ENCODE results near the gene SOX15.
"Not testable (repeated sequence)": the region's sequence is repeated elsewhere in the genome, so short reads cannot be mapped to it uniquely, and the experiment has no call there.

SOX15 gene

DNA sequence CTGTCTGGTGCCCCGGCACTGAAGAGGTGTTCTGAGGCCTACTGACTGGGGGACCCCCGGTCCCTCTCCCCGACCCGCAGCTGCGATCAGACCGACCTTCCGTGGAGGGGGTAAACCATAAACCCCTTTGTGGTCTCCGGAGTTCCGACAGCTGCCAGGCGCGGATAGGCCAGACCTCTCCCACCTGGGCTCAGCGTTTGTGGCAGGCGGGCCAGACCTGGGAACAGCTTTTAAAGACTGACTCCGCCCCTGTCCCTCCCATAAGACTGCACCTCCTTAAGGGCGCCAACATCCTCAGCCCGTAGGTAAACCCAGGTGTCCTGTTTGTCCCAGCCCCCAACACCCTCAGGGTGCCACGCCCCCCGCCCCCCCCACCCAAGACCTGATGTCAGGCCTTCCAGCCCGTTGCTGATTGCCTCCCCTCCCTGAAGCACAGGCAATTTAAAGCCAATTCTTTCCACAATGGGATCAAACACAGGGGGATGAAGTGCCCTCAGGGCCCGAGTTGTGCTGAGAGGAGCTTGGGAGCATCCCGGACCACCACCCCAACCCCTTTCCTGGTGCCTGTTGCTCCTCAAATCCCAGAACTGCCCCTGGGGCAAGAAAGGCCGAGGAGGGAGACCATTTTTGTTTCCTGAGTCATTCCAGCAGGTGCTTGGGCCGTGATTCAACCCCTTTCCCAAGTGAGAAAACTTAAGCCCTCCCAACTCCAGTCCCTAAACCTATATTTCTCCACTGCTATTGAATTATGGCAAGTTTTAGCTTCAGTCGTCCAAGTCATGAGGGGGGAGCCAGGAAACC lies at the start of gene SOX15:
Gene SOX15 (minus strand): TSS at position 204 of the 801 bp plus-strand sequence. CDS start 418 bp downstream, outside the sequence.
- DNase-seq = no peak

DNA sequence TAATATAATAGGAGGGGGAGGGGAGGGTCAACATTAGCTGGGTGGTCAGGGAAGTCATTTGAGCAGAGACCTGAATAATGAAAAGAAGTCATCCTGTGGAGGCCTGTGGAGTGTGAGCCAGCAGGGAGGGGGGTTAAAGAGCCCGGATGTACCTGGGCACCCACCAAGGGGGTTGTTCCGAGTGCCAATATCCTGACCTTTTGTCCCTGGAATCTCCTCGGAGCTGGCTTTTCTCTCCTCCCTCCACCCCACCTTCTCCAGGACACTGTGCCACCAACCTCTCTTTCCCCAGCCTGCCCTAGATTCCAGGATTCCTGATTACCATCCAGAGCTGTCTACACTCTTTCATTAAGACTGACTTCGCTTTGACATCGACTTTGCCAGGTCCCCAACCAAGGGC lies 46.3 kb upstream of the SOX15 start:
- no peak for DNase-seq

DNA sequence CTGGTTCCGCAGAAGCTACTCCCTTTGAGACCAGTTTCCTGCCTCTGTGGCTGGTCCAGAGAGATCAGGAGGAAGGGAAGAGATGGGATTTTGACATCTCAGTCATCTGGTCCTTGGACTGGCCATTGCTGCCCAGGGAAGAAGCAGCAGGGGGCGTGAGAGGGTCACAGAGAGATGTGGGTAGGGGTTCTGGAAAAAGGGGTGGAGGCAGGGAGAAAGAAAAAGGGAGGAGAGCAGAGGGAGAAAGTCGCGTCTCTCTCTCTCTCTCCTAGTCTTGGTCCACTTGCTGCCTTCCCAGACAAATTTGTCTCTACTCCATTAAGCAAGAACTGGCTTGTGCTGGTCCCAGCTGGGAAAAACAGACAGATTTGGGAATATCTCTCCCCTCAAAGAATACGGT lies 44.5 kb upstream of the SOX15 start:
- DNase-seq = no peak

DNA sequence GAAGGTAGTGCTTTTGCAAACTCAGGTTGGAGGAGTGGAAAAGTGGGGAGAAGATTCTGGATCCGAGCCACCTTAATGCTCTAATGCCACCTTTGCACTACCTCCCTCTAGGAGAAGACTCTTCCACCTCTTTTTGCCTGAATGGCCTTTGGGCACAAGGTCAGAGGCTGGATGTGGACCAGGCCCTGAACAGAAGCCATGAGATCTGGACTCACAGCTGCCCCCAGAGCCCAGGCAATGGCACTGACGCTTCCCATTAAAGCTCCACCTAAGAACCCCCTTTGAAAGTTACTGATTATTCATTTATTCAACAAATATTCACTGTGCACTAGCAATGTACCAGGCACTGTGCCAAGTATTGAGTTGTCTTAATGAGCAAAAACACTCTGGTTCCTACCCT lies 43.2 kb upstream of the SOX15 start:
- DNase-seq = no peak

DNA sequence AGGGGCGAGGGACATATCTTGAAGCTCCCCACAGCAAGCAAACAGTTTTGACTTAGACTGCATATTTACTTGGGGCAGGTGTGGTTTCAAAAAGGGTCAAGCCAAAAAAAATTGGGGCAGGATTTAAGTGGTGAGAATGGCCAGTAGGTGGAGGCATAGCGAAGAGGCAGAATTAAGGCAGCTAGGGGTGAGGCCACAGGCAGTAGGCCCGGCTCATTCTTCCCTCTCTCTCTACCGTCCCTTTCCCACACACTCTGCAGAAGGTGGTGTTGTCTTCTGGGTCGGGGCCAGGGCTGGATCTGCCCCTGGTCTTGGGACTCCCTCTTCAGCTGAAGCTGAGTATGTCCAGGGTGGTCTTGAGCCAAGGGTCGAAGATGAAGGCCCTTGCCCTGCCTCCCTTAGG lies 42.6 kb upstream of the SOX15 start:
- no peak for DNase-seq

DNA sequence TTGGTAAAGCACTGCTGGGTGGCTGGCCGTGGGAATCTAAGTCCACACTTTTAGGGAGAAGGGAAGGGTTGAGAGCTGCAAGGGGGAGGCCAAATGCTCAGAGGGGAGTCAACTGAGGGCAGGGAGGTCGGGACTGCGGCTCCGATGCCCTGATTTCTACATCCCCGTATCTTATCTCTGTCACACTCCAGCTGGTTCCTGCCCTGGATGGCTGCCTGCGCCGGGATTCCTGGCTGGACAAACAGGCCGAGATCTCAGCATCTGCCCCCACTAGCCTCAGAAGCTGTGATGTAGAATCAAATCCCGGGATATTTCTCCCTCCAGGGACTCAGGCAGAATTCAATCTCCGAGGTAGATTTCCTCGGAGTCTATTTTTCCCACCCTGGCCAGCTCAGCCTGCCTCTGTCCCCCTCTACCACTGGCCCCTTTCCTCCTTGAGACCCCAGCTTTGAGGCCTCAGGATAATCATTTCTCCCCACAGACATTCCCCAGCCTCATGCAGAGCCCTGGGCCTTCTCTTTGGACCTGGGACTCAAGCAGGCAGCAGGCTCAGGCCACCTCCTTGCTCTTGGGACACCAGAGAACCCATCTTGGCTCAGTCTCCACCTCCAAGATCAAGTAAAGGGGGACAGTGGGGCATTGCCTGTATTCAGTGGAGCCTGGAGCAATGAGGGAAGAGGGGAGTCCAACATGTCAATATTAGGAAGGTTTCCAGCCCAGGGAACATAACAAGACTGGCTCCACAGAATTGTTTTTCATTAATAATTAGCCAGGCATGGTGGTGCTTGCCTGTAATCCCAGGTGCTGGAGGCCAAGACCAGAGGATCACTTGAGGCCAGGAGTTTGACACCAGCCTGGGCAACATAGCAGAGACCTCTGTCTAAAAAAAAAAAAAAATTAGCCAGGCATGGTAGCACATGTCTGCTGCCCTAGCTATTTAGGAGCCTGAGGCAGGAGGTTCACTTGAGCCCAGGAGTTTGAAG lies 41.8 kb upstream of the SOX15 start:
- DNase-seq = no peak

DNA sequence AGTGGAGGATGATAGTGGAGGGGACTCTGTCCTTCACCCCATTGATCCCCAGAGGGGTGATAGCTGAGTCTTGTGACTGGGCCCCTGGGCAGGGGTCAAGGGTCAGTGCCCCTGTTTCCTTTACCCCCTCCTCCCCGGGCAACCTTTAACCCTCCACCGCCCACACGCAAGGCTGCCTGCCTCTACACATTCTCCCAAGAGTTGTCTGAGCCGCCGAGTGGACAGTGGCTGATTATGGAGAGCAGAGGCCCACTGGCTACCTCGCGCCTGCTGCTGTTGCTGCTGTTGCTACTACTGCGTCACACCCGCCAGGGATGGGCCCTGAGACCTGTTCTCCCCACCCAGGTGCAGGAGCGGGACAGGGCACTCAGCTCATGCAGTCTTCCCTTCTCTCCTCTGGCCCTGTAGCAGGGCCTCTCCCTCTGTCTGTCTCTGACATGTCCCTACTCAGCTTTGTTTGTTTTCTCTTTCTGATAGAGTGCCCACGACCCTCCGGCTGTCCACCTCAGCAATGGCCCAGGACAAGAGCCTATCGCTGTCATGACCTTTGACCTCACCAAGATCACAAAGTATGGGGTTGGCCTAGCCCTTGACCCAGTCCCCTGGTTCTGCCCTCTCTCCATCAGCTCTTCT lies 40.2 kb upstream of the SOX15 start, which contains the start of gene SHBG:
Gene SHBG (plus strand): TSS at position 197 of the 633 bp plus-strand sequence. CDS start 38 bp downstream, at position 235.
- no peak for DNase-seq

DNA sequence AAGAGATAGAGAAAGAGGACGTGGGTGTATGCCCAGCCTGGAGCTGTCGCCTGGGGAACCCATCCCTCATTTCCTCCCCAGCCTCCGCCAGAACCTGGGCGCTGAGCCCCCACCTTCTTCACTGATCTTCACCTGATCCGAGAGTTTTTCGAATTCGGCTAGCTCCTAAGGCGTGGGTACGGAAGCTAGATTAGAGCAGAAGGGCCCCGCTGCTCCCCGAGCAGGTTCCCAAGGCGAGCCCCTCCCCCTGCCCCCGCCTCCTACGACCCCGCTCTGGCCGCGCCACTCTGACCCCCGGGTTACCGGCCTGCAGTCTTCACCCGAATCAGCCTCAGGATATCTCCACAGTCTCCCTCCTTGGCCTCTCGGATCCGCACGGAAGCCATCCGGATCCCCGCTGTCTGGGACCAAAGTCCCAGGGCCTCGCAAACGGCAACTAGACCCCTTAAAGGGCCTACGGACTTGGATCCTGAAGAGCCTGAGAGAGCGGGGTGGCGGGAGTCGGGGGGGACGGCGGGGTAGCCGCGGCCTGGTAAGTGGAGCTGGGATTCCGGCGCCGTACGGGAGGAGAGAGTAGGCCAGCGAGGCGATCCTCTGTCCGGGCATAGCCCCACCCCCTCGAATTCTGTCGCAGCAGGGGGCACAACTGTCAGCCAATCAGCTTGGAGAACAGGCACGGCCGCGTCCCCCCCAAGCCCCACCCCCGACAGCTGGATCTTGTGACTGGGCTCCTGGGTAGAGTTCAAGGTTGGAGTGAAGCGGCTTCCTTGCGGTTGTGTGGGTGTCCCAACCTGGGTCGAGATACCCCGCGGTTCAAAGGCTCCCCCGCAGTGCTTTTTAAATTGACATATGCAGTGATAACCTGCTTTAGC lies 37.6 kb upstream of the SOX15 start, which contains the start of gene SAT2:
Gene SAT2 (minus strand): TSS at position 572 of the 872 bp plus-strand sequence. CDS start 186 bp downstream, at position 386.
- DNase-seq = peak; percentile 82 to 85

DNA sequence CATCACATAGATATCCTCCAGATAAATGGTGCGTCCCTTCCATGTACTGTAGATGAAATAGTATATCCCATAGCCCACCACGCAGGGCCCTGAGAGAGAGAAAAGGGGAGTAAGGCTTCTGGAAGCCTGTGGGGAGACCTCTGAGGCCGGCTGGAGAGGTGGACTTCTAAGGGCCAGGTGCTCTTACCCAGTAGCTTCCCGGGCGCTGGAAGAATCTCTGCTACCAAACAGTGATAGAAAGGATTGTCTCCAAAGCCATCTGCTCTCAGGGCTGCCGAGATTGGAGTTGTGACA lies 37.0 kb upstream of the SOX15 start:
- DNase-seq = no peak

DNA sequence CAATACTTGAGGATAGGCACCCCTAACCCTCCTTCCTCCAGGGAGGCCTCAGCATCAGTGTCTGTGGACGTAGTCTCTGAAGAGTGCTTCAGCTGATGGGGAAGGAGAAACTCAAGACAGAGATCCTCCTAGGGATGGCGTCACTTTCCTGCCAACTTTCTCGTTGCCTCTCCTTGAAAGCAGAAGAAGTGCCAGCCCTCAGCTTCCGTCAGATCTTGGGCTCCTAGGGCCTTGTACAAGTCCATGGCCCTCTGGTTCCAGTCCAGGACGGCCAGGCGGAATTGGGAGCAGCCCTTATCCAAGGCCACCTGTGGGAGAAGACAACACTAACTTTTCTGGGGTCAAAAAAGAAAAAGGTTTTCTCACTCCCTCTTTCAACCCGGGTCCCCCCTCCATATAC lies 36.4 kb upstream of the SOX15 start:
- DNase-seq = no peak

DNA sequence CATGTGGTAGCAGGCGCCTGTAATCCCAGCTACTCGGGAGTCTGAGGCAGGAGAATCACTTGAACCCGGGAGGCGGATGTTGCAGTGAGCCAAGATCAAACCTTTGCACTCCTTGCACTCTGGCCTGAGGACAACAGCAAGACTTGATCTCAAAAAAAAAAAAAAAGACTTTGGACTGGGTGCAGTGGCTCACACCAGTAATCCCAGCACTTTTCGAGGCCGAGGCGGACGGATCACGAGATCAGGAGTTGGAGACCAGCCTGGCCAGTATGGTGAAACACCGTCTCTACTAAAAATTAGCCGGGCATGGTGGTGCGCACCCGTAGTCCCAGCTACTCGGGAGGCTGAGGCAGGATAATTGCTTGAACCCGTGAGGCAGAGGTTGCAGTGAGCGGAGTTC lies 35.9 kb upstream of the SOX15 start:
- DNase-seq = not testable (repeated sequence)

DNA sequence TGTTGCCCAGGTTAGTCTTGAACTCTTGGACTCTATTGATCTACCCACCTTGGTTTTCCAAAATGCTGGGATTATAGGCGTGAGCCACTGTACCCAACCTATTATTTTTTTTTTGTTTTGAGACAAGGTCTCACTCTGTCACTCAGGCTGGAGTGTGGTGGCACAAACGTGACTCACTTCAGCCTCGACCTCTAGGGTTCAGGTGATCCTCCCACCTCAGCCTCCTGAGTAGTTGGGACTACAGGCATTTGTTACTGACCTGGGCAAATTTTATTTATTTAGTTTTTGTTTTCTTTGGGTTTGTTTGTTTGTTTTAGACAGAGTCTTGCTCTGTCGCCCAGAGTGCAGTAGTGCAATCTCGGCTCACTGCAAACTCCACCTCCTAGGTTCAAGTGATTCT lies 33.8 kb upstream of the SOX15 start:
- no peak for DNase-seq

DNA sequence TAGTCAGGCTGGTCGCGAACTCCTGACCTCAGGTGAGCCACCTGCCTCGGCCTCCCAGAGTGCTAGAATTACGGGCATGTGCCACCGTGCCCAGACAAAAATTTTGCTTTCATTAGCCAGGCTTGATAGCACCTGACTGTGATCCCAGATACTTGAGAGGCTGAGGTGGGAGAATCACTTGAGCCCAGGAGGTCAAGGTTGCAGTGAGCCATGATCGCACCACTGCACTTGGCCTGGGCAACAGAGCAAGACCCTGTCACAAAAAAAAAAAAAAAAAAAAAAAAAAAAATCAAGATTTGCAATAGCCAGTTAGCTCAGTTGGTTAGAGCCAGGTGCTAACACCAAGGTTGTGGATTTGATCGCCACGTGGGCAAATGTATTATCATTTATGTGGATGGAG lies 30.9 kb upstream of the SOX15 start:
- DNase-seq = no peak

DNA sequence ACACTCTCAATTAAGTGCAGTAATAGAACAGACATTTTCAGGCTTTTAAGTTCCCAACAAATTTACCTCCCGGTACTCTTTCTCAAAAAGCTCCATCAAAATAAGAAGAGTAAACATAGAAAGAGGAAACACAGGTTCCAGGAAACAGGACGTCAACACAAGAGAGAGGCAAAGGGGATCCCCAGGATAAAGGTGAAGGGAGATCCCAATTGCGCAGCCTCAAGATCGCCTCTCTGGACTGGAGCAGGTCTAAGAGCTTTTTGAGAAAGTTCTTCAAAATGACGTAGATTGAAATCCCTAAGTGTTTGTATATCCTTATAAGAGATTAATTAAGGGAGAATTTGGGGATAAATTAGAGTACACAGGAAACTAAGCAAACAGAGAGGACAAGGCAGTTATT lies 28.7 kb upstream of the SOX15 start:
- no peak for DNase-seq

DNA sequence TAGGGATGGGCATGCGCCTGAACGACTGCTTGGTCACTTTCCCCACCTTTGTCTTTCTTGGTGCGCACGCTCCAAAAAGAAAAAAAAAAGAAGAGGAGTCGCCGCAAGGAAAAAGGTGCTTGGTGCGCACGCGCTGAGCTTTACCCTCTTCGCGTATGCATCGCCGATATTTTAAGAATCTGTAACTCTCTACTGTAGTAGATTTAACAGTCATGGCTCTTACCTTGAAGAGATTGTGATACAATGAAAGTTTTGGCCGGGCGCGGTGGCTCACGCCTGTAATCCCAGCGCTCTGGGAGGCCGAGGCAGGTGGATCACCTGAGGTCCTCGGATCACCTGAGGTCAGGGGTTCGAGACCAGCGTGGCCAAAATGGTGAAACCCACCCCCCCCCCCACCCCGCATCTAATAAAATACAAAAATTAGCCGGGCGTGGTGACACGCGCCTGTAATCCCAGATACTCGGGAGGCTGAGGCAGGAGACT lies 25.4 kb upstream of the SOX15 start:
- no peak for DNase-seq

DNA sequence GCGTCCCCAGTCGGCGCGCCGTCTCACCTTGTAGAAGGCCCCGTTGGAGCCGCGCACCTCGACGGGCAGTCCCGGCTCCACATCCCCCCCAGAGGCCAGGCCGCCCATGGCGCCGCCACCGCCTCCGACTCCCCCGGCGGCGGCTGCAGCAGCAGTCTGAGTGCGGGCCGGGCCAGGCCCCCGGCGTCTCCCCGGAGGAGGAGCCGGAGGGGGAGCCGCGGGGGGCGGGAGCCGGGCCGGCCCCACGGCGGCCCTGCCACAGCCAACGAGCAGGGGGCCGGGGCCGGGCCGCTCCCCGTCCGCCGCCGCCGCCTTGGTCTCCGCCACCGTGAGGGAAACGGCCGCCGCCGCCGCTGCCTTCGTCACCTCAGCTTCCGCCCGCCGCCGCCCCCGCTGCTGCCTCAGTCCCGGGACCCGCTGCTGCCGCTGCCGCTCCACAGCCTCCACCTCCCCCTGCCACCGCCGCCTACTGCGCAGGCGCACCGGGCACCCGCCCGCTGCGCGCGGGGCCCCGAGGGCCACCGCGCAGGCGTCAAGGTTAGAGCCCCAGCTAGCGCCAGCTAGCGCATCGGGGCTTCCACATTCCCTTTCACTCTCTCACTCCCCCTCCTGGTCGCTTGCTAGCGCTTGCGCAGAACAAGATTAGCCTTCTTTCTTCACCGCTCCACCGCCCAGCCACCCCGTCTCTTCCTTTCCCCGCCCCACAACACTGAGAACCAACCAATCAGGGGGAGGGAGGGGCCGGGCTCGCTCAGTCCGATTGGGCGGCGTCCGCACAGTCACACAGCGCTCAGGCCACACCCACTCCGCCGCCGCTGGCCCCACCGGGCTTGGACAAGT lies 24.8 kb upstream of the SOX15 start, which contains the start of gene FXR2:
Gene FXR2 (minus strand): TSS at position 473 of the 840 bp plus-strand sequence. CDS start 365 bp downstream, at position 108.
- peak; percentile 96 to 98 for DNase-seq

DNA sequence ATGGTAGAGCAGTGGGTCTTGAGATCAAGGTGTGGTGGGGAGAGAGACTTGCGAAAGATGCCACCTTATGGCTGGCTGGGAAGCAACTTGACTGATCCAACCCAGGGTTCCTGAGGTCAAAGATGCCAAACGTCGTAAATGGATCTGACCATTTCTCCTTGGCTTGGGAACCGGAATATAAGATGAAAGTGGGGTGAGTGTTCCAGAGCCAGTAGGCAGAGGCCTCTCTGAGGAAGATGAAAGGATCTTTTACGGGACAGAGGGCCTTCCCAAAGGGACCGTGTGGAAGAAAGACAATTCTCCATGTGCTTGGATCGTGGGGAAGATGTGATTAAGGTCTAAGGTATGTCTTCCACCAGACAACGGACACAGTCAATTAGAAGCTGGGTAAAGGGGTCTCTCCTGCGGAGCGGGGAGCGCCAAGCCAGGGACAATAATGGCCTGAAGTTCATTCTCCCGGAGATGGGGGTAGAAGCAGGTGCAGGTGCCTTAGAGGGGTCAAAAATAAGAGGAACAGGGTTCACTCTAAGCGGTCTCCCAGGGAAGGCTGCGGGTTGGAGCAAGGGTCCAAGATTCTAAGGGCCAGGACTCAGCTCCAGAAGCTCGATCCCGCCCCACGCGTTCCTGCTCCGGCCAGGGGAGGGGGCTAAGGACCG lies 24.0 kb upstream of the SOX15 start:
- DNase-seq = no peak

DNA sequence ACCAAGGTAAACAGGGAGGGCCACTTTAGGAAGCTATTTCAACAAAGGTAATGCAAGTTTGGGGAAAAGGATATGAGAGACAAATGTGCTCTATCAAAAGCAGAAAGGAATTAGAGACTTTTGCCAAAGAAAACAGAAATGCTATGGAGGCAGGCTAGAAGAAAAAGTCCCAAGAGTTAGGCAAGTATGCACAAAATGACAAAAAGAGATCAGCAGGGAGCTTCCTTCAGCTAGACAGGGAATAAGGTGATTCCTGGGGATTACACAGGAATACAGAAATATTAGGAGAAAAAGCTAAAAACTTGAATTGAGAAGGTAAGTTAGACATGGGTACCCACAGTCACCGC lies 22.4 kb upstream of the SOX15 start:
- DNase-seq = no peak

DNA sequence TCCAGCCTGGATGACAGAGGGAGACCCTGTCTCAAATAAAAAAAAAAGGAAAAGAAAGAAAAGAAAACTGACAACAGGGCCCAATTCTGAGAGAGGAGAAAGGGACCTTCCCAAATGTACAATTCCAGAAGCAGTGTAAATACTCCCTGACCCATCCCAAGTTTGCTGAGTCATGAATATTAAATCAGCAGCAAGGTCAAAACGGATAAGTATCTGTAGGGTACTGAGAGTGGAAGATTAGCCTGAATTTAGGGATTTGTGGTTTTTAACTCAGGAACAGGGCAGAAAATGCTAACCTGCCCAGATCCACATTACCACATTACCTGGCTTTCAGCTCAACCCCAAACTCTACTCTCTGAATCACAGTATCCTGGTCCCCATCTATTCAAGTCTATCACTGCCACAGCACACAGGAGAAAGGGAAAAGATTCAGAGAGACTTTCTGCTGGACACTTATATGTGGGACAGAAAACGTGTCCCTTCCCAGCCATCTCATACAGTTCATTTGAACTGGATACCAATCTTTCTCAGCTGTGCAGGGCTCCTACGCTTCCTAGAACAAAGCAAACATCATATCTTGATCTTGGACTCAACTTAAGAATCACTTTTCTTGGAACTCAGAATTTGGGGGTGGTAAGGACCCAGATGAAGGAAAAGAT lies 21.9 kb upstream of the SOX15 start:
- no peak for DNase-seq

DNA sequence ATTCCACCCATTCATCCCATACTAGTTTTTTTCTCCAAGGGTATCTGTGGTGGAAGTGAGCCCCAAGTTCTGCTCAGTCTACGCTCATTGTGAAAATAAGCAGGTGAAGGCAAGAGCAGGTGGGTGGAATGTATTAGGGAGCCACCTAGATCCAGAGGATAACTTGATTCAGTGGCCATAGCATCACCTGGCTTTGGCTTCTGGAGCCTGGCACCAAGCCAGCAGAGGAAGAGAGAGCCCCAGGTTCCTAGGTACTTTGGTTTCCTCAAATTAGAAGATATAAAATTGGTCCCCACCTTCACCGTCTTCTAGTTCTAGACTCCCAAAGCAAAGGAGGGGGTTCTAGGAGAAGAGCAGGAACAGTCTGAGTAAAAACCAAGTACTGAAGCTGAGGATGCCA lies 20.7 kb upstream of the SOX15 start:
- DNase-seq = no peak

Data from activated CD4-positive, alpha-beta T cell treated with anti-CD3 and anti-CD28 coated beads, Interleukin-2, amount 50 U/mL, for 4 hours (primary cell).